Esophagus muscularis mucosa (tissue), 4 donors: ENCODE results near the gene CTNNA2. TPM values are rescaled to one million over a fixed set of nuclear protein-coding genes. Genes with fewer than 3 reads are reported as not detected.

Experiments
- DNase-seq: peaks from one replicate; pipeline ENCODE4 v3.0.0-alpha.2; 2017; ENCODE audit errors: extremely low spot score
- H3K27ac ChIP-seq, 4 donors: fragments of 200-600 bp; sonication (generic); replicated peaks in 1 of 4; 1 replicate in 3 of 4; 2 replicates in 1 of 4; pipeline ENCODE4 v1.5.1; 2016 to 2019; ENCODE audit warnings: mild to moderate bottlenecking in 1 of 4
- H3K27me3 ChIP-seq, 4 donors: fragments of 200-600 bp; sonication (generic); one replicate each; pipeline versions ENCODE4 v1.5.1 to v1.6.0; 2016 to 2019
- H3K36me3 ChIP-seq, 4 donors: fragments of 200-600 bp; sonication (generic); one replicate each; pipeline ENCODE4 v1.5.1; 2016 to 2019
- H3K4me1 ChIP-seq, 4 donors: fragments of 200-600 bp; sonication (generic); one replicate each; pipeline ENCODE4 v1.5.1; 2016 to 2019
- H3K4me3 ChIP-seq, 4 donors: fragments of 200-600 bp; sonication (generic); 1 replicate in 2 of 4; 2 replicates in 2 of 4; pipeline ENCODE4 v1.5.1; 2016 to 2019; ENCODE audit warnings: mild to moderate bottlenecking in 4 of 4, moderate library complexity in 1 of 4
- H3K9me3 ChIP-seq, 4 donors: fragments of 200-600 bp; sonication (generic); 1 replicate in 3 of 4; 2 replicates in 1 of 4; pipeline ENCODE4 v1.5.1; 2016 to 2019
- EP300 ChIP-seq: sonication (generic); formaldehyde crosslinking; IDR thresholded peaks from one replicate; pipeline ENCODE4 v1.6.1; 2017; ENCODE audit warnings: antibody characterized with exemption
- POLR2A ChIP-seq: fragments of 450-650 bp; IDR thresholded peaks from one replicate; pipeline ENCODE4 v1.6.1; 2017; ENCODE audit warnings: antibody characterized with exemption, moderate library complexity, mild to moderate bottlenecking, low read depth
- POLR2AphosphoS5 ChIP-seq, 2 donors: sonication (generic); formaldehyde crosslinking; IDR thresholded peaks; one replicate each; pipeline ENCODE4 v1.6.1; 2017; ENCODE audit warnings: antibody characterized with exemption in 2 of 2
- WGBS: methylation state at CpG from one replicate; pipeline ENCODE4 v1.1.5; 2018; 5-methylcytosine and 5-hydroxymethylcytosine counted together
- intact Hi-C: fragments of 100-400 bp; cut with DNase I; formaldehyde crosslinking; loops from one replicate; pipeline ENCODE4 v1.15.1; 2023
- total RNA-seq, 4 donors: library from RNA; depleted of rRNA; stranded (reverse); fragments of >200 nt; gene quantifications; one replicate each; pipeline versions ENCODE4 v1.1.0 to v1.2.1, GENCODE V29; 2016
- TF ChIP-seq, protein P1 (sequence below), 3 experiments: fragments of 200-600 bp in 2 of 3; fragments of 450-650 bp in 1 of 3; sonication (generic) in 2 of 3; IDR thresholded peaks; one replicate each; pipeline ENCODE4 v1.5.1; 2017 to 2019; ENCODE audit warnings: antibody characterized with exemption in 3 of 3, mild to moderate bottlenecking in 2 of 3, moderate library complexity in 1 of 3

The CTNNA2 gene
- total RNA-seq, 4 donors from 2014 or later: 0.42 to 2.5 (median 1.1) TPM

DNA sequence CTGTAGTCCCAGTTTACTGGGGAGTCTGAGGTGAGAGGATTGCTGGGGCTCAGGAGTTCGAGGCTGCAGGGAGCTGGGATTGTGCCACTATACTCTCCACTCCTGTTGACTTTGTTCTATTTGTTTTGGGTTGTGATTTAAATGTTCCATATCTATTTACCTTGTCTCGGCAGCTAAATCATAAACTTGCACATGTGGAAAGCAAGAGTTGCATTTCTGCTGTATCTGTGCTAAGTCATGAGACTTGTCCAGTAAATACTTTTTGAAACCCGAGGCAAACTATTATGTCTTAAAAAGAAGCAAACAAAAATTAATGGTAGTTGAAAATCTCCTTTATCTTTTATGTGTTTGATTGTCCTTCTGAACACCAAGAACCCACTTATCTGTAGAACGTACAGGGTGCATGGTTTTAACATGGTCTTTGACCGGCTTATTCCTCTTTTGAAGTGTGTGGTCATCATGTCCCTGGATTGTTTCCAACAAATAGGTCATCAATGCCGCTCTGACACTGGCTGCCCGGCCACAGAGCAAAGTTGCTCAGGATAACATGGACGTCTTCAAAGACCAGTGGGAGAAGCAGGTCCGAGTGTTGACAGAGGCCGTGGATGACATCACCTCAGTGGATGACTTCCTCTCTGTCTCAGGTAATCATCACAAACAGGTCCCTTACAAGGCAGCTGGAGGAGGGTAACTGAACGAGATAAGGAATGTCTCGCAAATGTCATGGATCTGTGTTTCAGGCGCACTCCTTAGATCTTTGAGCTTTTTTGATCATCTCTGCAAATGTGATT, 1032.8 kb downstream of the CTNNA2 start:
- Histone ChIP-seq H3K9me3 (no peaks in the 10 kb centered on the region), H3K27ac (no peak overlapping the region), H3K4me3 (no peak overlapping the region), H3K36me3 (no peaks in the 10 kb centered on the region), H3K27me3 (no peaks in the 10 kb centered on the region), H3K4me1 (no peaks in the 10 kb centered on the region)
- intact Hi-C loops: no loop called here
- no peak for DNase-seq
- WGBS: 85% methylated on average over 13 of the region's 13 CpGs
- TF ChIP-seq POLR2AphosphoS5 (IDR thresholded peaks at IDR 0.05) (no peak), POLR2A (no peak), EP300 (no peak)
- TF ChIP-seq, protein P1, sequence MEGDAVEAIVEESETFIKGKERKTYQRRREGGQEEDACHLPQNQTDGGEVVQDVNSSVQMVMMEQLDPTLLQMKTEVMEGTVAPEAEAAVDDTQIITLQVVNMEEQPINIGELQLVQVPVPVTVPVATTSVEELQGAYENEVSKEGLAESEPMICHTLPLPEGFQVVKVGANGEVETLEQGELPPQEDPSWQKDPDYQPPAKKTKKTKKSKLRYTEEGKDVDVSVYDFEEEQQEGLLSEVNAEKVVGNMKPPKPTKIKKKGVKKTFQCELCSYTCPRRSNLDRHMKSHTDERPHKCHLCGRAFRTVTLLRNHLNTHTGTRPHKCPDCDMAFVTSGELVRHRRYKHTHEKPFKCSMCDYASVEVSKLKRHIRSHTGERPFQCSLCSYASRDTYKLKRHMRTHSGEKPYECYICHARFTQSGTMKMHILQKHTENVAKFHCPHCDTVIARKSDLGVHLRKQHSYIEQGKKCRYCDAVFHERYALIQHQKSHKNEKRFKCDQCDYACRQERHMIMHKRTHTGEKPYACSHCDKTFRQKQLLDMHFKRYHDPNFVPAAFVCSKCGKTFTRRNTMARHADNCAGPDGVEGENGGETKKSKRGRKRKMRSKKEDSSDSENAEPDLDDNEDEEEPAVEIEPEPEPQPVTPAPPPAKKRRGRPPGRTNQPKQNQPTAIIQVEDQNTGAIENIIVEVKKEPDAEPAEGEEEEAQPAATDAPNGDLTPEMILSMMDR (IDR thresholded peaks at IDR 0.05): no peak

DNA sequence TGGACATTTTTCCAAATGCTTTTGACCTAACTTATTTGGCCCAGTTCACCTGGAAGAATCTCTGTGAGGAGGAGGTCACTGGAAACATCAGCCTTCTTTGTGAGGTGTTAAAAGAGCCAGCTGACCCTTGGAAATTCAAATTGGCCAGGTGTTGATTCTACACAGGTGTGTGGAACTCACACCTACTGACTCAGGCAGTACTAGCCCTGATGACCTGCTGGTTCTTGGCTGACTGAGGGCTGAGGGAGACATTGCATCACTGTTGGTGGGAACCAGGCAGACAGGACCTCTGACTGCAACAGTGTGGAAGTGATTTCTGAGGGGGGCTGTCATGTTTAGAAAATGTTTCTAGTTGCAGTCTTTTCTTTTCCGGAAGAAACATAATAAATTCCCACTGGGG, 1033.9 kb downstream of the CTNNA2 start:
- Histone ChIP-seq H3K4me3 (no peak overlapping the region), H3K27me3 (no peaks in the 10 kb centered on the region), H3K36me3 (no peaks in the 10 kb centered on the region), H3K9me3 (no peaks in the 10 kb centered on the region), H3K27ac (no peak overlapping the region), H3K4me1 (no peaks in the 10 kb centered on the region)
- DNase-seq: no peak
- intact Hi-C loops: no loop called here
- WGBS: 93% methylated on average over 1 of the region's 1 CpG
- TF ChIP-seq POLR2AphosphoS5 (IDR thresholded peaks at IDR 0.05): no peak
- no peak for TF ChIP-seq POLR2A
- TF ChIP-seq, protein P1 (IDR thresholded peaks at IDR 0.05): no peak
- no peak for TF ChIP-seq EP300

DNA sequence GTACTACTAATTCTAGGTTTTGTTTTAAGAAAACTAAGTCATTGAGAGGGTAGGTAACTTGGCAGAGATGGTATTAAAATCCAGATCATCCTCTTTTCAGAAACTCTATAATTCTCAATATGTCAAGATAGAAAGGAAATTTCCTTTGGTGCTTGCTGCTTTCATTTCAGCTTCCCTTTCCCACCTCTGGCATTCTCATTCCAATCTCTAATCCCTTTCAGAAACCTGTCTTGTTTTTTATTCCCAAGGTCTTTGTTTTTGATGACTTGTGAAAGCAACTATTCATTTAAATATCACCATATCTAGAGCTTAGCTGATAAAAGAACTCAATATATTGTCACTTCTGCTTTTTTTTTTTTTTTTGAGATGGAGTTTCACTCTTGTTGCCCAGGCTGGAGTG, 1034.5 kb downstream of the CTNNA2 start:
- DNase-seq: no peak
- H3K36me3 ChIP-seq: no peaks in the 10 kb centered on the region
- no peaks in the 10 kb centered on the region for H3K4me1 ChIP-seq
- H3K27ac ChIP-seq: no peak overlapping the region
- TF ChIP-seq POLR2A (no peak), POLR2AphosphoS5 (IDR thresholded peaks at IDR 0.05) (no peak), EP300 (no peak)
- TF ChIP-seq, protein P1 (IDR thresholded peaks at IDR 0.05): no peak
- H3K9me3 ChIP-seq: no peaks in the 10 kb centered on the region
- intact Hi-C loops: no loop called here
- H3K4me3 ChIP-seq: no peak overlapping the region
- H3K27me3 ChIP-seq: no peaks in the 10 kb centered on the region

DNA sequence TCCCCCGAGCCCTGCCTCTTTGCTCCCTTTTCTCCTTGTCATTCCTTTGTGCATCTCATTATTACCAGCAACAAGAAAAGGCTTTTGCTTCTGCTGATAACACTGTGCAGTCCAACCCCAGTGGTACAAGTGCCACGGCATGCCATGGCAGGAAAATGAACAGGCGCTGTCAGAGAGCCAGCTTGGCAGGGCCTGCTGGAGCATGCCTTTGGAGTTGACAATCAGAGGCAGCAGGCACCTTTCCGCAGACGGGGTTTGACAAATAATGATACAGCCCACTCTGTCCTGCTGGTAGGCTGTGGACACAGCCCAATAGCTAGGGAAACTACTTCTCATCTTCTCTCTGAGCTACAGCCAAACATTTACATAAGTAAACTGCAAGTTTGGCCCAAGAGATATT, 1035.6 kb downstream of the CTNNA2 start:
- Histone ChIP-seq H3K4me3 (no peak overlapping the region), H3K4me1 (no peaks in the 10 kb centered on the region), H3K9me3 (no peaks in the 10 kb centered on the region), H3K36me3 (no peaks in the 10 kb centered on the region), H3K27ac (no peak overlapping the region), H3K27me3 (no peaks in the 10 kb centered on the region)
- intact Hi-C loops: no loop called here
- TF ChIP-seq POLR2A (no peak), EP300 (no peak), POLR2AphosphoS5 (IDR thresholded peaks at IDR 0.05) (no peak)
- TF ChIP-seq, protein P1 (IDR thresholded peaks at IDR 0.05): no peak
- 96% methylated on average over 5 of the region's 5 CpGs for WGBS
- DNase-seq: no peak

DNA sequence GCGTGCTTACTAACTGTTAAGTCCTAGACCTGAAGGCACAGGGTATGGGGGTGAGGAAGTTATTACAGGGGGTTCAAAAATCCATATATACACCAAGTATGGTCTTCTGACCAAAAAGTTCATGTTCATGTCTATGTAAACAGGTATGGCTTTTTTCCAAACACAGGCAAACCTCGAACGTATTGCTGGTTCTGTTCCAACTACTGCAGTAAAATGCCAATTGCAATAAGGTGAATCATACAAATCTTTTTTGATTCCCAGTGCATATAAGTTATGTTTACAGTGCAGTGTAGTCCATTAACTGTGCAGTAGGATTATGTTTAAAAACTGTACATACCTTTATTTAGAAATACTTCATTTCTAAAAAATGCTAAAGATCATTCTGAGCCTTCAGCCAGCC, 1037.0 kb downstream of the CTNNA2 start:
- no peak for DNase-seq
- H3K27me3 ChIP-seq: no peaks in the 10 kb centered on the region
- intact Hi-C loops: no loop called here
- no peaks in the 10 kb centered on the region for H3K36me3 ChIP-seq
- WGBS: 68% methylated on average over 3 of the region's 3 CpGs
- H3K4me3 ChIP-seq: no peak overlapping the region
- peaks cover 0 to 9% (median 0%) of the 10 kb centered on the region in 4 donors for H3K9me3 ChIP-seq
- no peaks in the 10 kb centered on the region for H3K4me1 ChIP-seq
- H3K27ac ChIP-seq: no peak overlapping the region
- TF ChIP-seq POLR2AphosphoS5 (IDR thresholded peaks at IDR 0.05) (no peak), POLR2A (no peak), EP300 (no peak)
- TF ChIP-seq, protein P1 (IDR thresholded peaks at IDR 0.05): no peak
